Activated CD8-positive, alpha-beta memory T cell treated with anti-CD3 and anti-CD28 coated beads for 36 hours (primary cell): ENCODE measurements around the gene ACADVL. TPM values are rescaled to one million over a fixed set of nuclear protein-coding genes. Genes with fewer than 3 reads are reported as not detected.
"Not testable (repeated sequence)": the region's sequence is repeated elsewhere in the genome, so short reads cannot be mapped to it uniquely, and the experiment has no call there.

Experiments
- CTCF ChIA-PET: fragments of 350-600 bp; sonication (Branson Sonifier 250); formaldehyde crosslinking; loops from one replicate; lab custom pipeline; 2021; ENCODE audit warnings: antibody characterized with exemption; lab: Charles Lee
- POLR2A ChIA-PET: fragments of 350-600 bp; sonication (Branson Sonifier 250); formaldehyde crosslinking; loops from one replicate; lab custom pipeline; 2021; ENCODE audit warnings: antibody characterized with exemption; lab: Charles Lee
- total RNA-seq, 2 experiments: library from RNA; stranded (reverse); gene quantifications; one replicate each; pipeline ENCODE4 v1.2.3, GENCODE V29; 2021

The ACADVL gene
- total RNA-seq, 2 experiments from 2014 or later, result 254 to 269 TPM

GRCh38 chr17:7238420-7239090, 18.8 kb downstream of the ACADVL start:
- CTCF ChIA-PET, result interaction anchor here (0.7 to 1.8 kb wide), 2 partner anchors 18 to 25 kb away, joined by 3 to 5 read pairs; no protein-coding TSS in a partner anchor
- POLR2A ChIA-PET, result interaction anchor here (0.6 to 4.2 kb wide), 8 partner anchors 10 to 342 kb away, joined by 3 to 19 read pairs (median 3); partner anchors contain the start of genes ACADVL, ACAP1, CTDNEP1 and DLG4

- ChIA-PET CTCF (interaction anchor here (1.0 to 3.0 kb wide), 4 partner anchors 11 to 57 kb away, joined by 4 to 17 read pairs (median 6); partner anchors contain the start of genes ACADVL, CTDNEP1, DLG4 and ELP5), POLR2A (interaction anchor here (0.9 to 4.2 kb wide), 5 partner anchors 12 to 341 kb away, joined by 3 to 19 read pairs (median 4); partner anchors contain the start of genes ACADVL, CTDNEP1, DLG4 and ELP5)
These were observed 19.6 kb downstream of the ACADVL start, which contains the start of gene PHF23 for GRCh38 chr17:7239091-7240027. TSS of gene PHF23 (minus strand) at chr17:7239457. CDS start at chr17:7239279, 178 bp downstream.

- ChIA-PET POLR2A (interaction anchor here (0.9 kb wide), 1 partner anchor 41 kb away, joined by 4 read pairs; the partner anchor contains the start of gene SLC2A4), CTCF (interaction anchor here (1.3 to 3.0 kb wide), 3 partner anchors 10 to 56 kb away, joined by 3 to 17 read pairs (median 7); partner anchors contain the start of genes CTDNEP1 and ELP5)
These were observed 20.6 kb downstream of the ACADVL start for GRCh38 chr17:7240375-7240774.

GRCh38 chr17:7241090-7241733, 21.5 kb downstream of the ACADVL start:
- CTCF ChIA-PET, result interaction anchor here (1.3 to 3.0 kb wide), 3 partner anchors 9 to 55 kb away, joined by 3 to 17 read pairs (median 7); partner anchors contain the start of genes CTDNEP1 and ELP5
- POLR2A ChIA-PET, result interaction anchor here (0.6 to 1.1 kb wide), 3 partner anchors 20 to 612 kb away, joined by 3 to 7 read pairs (median 6); no protein-coding TSS in a partner anchor

GRCh38 chr17:7241783-7242716, 22.3 kb downstream of the ACADVL start, which contains the start of gene GABARAP:
TSS of gene GABARAP (minus strand) at chr17:7242449. CDS start at chr17:7242330, 119 bp downstream.
- CTCF ChIA-PET, result interaction anchor here (0.9 to 3.0 kb wide), 5 partner anchors 9 to 54 kb away, joined by 3 to 17 read pairs (median 3); partner anchors contain the start of genes CTDNEP1 and ELP5
- POLR2A ChIA-PET, result interaction anchor here (0.6 to 1.1 kb wide), 3 partner anchors 9 to 612 kb away, joined by 3 to 7 read pairs (median 6); partner anchors contain the start of gene CTDNEP1

- POLR2A ChIA-PET, result interaction anchor here (1.1 kb wide), 1 partner anchor 9 kb away, joined by 6 read pairs; the partner anchor contains the start of gene CTDNEP1
- CTCF ChIA-PET, result interaction anchor here (0.9 to 1.3 kb wide), 3 partner anchors 9 to 22 kb away, joined by 3 read pairs; partner anchors contain the start of genes CTDNEP1 and ELP5
These were observed 23.1 kb downstream of the ACADVL start for GRCh38 chr17:7242717-7243452.

GRCh38 chr17:7243453-7243729, 23.7 kb downstream of the ACADVL start:
- POLR2A ChIA-PET, result no interaction called here
- CTCF ChIA-PET, result interaction anchor here (1.2 to 1.3 kb wide), 2 partner anchors 8 to 22 kb away, joined by 3 read pairs; partner anchors contain the start of genes CTDNEP1 and ELP5

- POLR2A ChIA-PET, result not testable (repeated sequence)
These were observed 24.1 kb downstream of the ACADVL start for GRCh38 chr17:7243838-7244237.

GRCh38 chr17:7246779-7247178, 27.0 kb downstream of the ACADVL start:
- CTCF ChIA-PET, result no interaction called here
- POLR2A ChIA-PET, result no interaction called here

More at GRCh38 chr17:7243838-7244237, 24.1 kb downstream of the ACADVL start:
- CTCF ChIA-PET, result interaction anchor here (1.2 kb wide), 1 partner anchor 11 kb away, joined by 3 read pairs; no protein-coding TSS in a partner anchor

- POLR2A ChIA-PET, result interaction anchor here (0.9 kb wide), 1 partner anchor 11 kb away, joined by 3 read pairs; no protein-coding TSS in a partner anchor
- CTCF ChIA-PET, result interaction anchor here (1.3 kb wide), 1 partner anchor 47 kb away, joined by 4 read pairs; no protein-coding TSS in a partner anchor
These were observed 29.1 kb downstream of the ACADVL start for GRCh38 chr17:7248796-7249195.

- ChIA-PET CTCF (interaction anchor here (1.3 to 3.1 kb wide), 3 partner anchors 9 to 47 kb away, joined by 4 to 17 read pairs (median 4); partner anchors contain the start of gene PHF23), POLR2A (interaction anchor here (0.9 kb wide), 1 partner anchor 11 kb away, joined by 3 read pairs; no protein-coding TSS in a partner anchor)
These were observed 29.5 kb downstream of the ACADVL start for GRCh38 chr17:7249214-7249613.

GRCh38 chr17:7249830-7250229, 30.1 kb downstream of the ACADVL start:
- CTCF ChIA-PET, result interaction anchor here (1.6 to 3.1 kb wide), 2 partner anchors 9 to 47 kb away, joined by 4 to 17 read pairs; partner anchors contain the start of gene PHF23
- POLR2A ChIA-PET, result no interaction called here

- CTCF ChIA-PET, result interaction anchor here (1.1 to 3.1 kb wide), 5 partner anchors 8 to 205 kb away, joined by 3 to 17 read pairs (median 4); partner anchors contain the start of genes GABARAP and PHF23
- POLR2A ChIA-PET, result interaction anchor here (0.8 to 2.0 kb wide), 4 partner anchors 8 to 58 kb away, joined by 3 to 10 read pairs (median 4); partner anchors contain the start of genes ACADVL, DLG4 and GABARAP
These were observed 31.2 kb downstream of the ACADVL start for GRCh38 chr17:7250695-7251627.

- CTCF ChIA-PET, result interaction anchor here (1.2 to 3.1 kb wide), 3 partner anchors 9 to 31 kb away, joined by 3 to 17 read pairs (median 4); partner anchors contain the start of genes GABARAP and PHF23
- POLR2A ChIA-PET, result interaction anchor here (0.6 to 2.0 kb wide), 5 partner anchors 9 to 343 kb away, joined by 3 to 10 read pairs (median 3); partner anchors contain the start of genes ACADVL, DLG4 and GABARAP
These were observed 32.0 kb downstream of the ACADVL start, which contains the start of gene CTDNEP1 for GRCh38 chr17:7251661-7252175. TSS of gene CTDNEP1 (minus strand) at chr17:7251734. CDS start at chr17:7251296, 438 bp downstream.
